PC-3 (cell line): ENCODE measurements around the gene S100A8. TPM values are rescaled to one million over a fixed set of nuclear protein-coding genes. Genes with fewer than 3 reads are reported as not detected.

Experiments
- ATAC-seq: fragments of 200-7000 bp; cut with Tn5 transposase; 2 replicates; pipeline ENCODE4 v1.9.1; 2020; ENCODE audit warnings: mild to moderate bottlenecking, moderate library complexity
- BruUV-seq: library from RNA; stranded (reverse); fragments of 400-500 nt; replicated peaks from 2 replicates; lab custom pipeline; 2021; lab: Mats Ljungman, UMichigan
- CTCF ChIA-PET: fragments of 300-600 bp; sonication (Branson Sonifier 250); formaldehyde crosslinking; loops from one replicate; lab custom pipeline; 2022; ENCODE audit warnings: antibody characterized with exemption; lab: Charles Lee
- POLR2A ChIA-PET: fragments of 300-600 bp; sonication (Branson Sonifier 250); formaldehyde crosslinking; loops from one replicate; lab custom pipeline; 2022; ENCODE audit warnings: antibody characterized with exemption; ENCODE audit not compliant: unreplicated experiment; lab: Charles Lee
- DNase-seq: peaks from one replicate; pipeline ENCODE4 v3.0.0-alpha.2; 2015
- H2AFZ ChIP-seq: fragments of 300-600 bp; sonication (generic); 2 replicates; pipeline ENCODE4 v1.6.0; 2016; ENCODE audit warnings: antibody characterized with exemption, low read length
- H3F3A ChIP-seq: fragments of 300-600 bp; sonication (generic); one replicate; pipeline ENCODE4 v1.6.0; 2017; ENCODE audit warnings: antibody characterized with exemption, low read length, control low read depth, mild to moderate bottlenecking; ENCODE audit not compliant: unreplicated experiment
- H3K27ac ChIP-seq: fragments of 300-600 bp; sonication (generic); 2 replicates; pipeline ENCODE4 v1.5.1; 2016; ENCODE audit warnings: mild to moderate bottlenecking, low read length
- H3K27me3 ChIP-seq: fragments of 300-600 bp; sonication (generic); 2 replicates; pipeline ENCODE4 v1.6.1; 2016; ENCODE audit warnings: low read length, mixed read lengths
- H3K36me3 ChIP-seq: fragments of 300-600 bp; sonication (generic); 2 replicates; pipeline ENCODE4 v1.6.1; 2016; ENCODE audit warnings: low read depth, mixed run types, low read length, mixed read lengths
- H3K4me1 ChIP-seq: fragments of 300-600 bp; sonication (generic); 2 replicates; pipeline ENCODE4 v1.5.1; 2016; ENCODE audit warnings: low read length; ENCODE audit not compliant: insufficient read depth
- H3K4me2 ChIP-seq: fragments of 300-600 bp; sonication (generic); 2 replicates; pipeline ENCODE4 v1.6.0; 2016; ENCODE audit warnings: low read length
- H3K4me3 ChIP-seq: fragments of 300-600 bp; sonication (generic); 2 replicates; pipeline ENCODE4 v1.5.1; 2016; ENCODE audit warnings: mild to moderate bottlenecking, low read length, mixed read lengths
- H3K79me2 ChIP-seq: fragments of 300-600 bp; sonication (generic); 2 replicates; pipeline ENCODE4 v1.6.1; 2017; ENCODE audit warnings: low read length, mixed read lengths
- H3K9ac ChIP-seq: fragments of 300-600 bp; sonication (generic); 2 replicates; pipeline ENCODE4 v1.6.0; 2016; ENCODE audit warnings: mild to moderate bottlenecking, low read length
- H3K9me2 ChIP-seq: fragments of 300-600 bp; sonication (generic); replicated peaks from 2 replicates; pipeline ENCODE4 v1.6.1; 2016; ENCODE audit warnings: mixed run types, low read length, mixed read lengths
- H3K9me3 ChIP-seq: fragments of 300-600 bp; sonication (generic); 2 replicates; pipeline ENCODE4 v1.6.1; 2016; ENCODE audit warnings: low read length, mixed read lengths
- H4K20me1 ChIP-seq: fragments of 300-600 bp; sonication (generic); 2 replicates; pipeline ENCODE4 v1.6.1; 2016; ENCODE audit warnings: low read length, mixed read lengths
- CTCF ChIP-seq: fragments of 300-600 bp; sonication (generic); conservative IDR thresholded peaks from 2 replicates; pipeline ENCODE4 v1.5.1; 2017; ENCODE audit warnings: antibody characterized with exemption, low read depth, mild to moderate bottlenecking, low read length
- EZH2 ChIP-seq: fragments of 300-600 bp; sonication (generic); IDR thresholded peaks from one replicate; pipeline ENCODE4 v1.6.1; 2017; ENCODE audit warnings: antibody characterized with exemption, mild to moderate bottlenecking, low read length; ENCODE audit not compliant: unreplicated experiment
- EZH2phosphoT487 ChIP-seq: fragments of 300-600 bp; sonication (generic); IDR thresholded peaks from 2 replicates; pipeline ENCODE4 v1.6.1; 2018; ENCODE audit warnings: mild to moderate bottlenecking, antibody characterized with exemption, low read length, borderline replicate concordance
- intact Hi-C: fragments of 100-400 bp; cut with micrococcal nuclease; formaldehyde crosslinking; loops from 2 replicates; pipeline ENCODE4 v1.9.0; 2023
- total RNA-seq: library from RNA; depleted of rRNA; stranded (reverse); fragments of >200 nt; gene quantifications from 2 replicates; pipeline ENCODE4 v1.2.3, GENCODE V29; 2014

Gene S100A8
- total RNA-seq, 1 experiment from 2014 or later, result 0.29 TPM

DNA sequence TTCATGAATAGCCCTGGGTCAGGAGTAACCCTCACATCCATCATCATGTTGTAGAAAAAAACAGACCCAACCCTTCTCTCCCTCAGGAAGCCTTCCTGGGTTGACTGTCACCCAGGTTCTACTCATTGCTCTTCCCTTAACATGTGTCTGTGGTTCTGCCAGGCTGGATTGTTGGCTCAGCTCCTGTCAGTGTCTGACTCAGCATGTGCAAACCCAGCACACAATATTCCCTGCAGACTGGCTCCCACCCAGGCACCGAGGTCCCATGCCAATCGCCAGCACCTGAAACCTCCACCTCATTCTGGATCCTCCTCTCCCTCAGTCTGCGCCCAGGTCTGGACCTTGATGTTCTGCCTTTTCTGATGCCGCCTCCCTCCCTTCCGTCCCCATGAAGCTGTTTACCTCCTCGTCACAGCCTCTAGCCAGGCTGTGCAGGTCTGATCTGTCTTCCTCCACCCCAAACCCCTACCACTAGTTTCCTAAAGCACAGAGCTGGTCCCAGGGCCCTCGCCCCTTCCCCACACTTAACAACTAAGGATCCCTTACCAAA, 4.3 kb upstream of the S100A8 start:
- TF ChIP-seq EZH2 (no peak), EZH2phosphoT487 (no peak), CTCF (no peak)
- no peaks in the 10 kb centered on the region for H3K36me3 ChIP-seq
- BruUV-seq, result no TSS peak
- ChIA-PET POLR2A (no interaction called here), CTCF (no interaction called here)
- no peaks in the 10 kb centered on the region for H3K9me3 ChIP-seq
- H3K27ac ChIP-seq, result no peak overlapping the region
- H4K20me1 ChIP-seq, result no peaks in the 10 kb centered on the region
- peaks cover 57% of the 10 kb centered on the region for H3K27me3 ChIP-seq
- H3K9me2 ChIP-seq, result no peaks in the 10 kb centered on the region
- intact Hi-C loops, result no loop called here
- peak overlapping the region; percentile 23 for H3K4me2 ChIP-seq
- no peak overlapping the region for H3K9ac ChIP-seq
- no peak overlapping the region for H3K4me3 ChIP-seq
- H3F3A ChIP-seq, result no peaks in the 10 kb centered on the region
- peaks cover 28% of the 10 kb centered on the region for H3K4me1 ChIP-seq
- ATAC-seq (peak; percentile 82), DNase-seq (peak; percentile 80)
- no peak overlapping the region for H2AFZ ChIP-seq
- no peaks in the 10 kb centered on the region for H3K79me2 ChIP-seq

DNA sequence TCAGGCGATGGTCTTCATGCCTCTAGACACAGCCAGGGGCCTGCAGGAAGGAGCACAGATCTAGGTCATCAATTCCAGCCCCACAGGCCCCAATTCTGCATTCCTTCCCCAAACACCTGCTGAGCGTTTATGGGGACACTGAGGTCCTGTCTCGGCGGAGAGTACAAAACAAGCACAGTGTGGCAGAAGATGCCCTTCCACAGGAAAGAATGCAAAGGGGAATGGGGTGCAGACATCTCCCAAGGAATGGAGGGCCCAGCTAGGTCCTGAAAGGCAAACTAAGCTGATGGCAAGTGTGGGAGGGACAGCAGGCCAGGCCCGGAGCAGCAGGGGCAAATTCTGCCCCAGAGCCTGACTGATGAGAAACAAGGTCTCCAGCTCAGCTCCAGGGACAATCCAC, 3.5 kb upstream of the S100A8 start:
- ChIA-PET POLR2A (no interaction called here), CTCF (no interaction called here)
- Histone ChIP-seq H3K4me1 (peaks cover 29% of the 10 kb centered on the region), H3K79me2 (no peaks in the 10 kb centered on the region), H3K9me3 (no peaks in the 10 kb centered on the region), H3K4me2 (no peak overlapping the region), H4K20me1 (no peaks in the 10 kb centered on the region), H3K9me2 (no peaks in the 10 kb centered on the region), H3K36me3 (no peaks in the 10 kb centered on the region), H3K4me3 (no peak overlapping the region), H3K27ac (no peak overlapping the region), H3F3A (no peaks in the 10 kb centered on the region), H2AFZ (no peak overlapping the region), H3K27me3 (peaks cover 52% of the 10 kb centered on the region), H3K9ac (no peak overlapping the region)
- TF ChIP-seq CTCF (no peak; the same call in 1 of the 2 replicates), EZH2phosphoT487 (no peak), EZH2 (no peak)
- ATAC-seq (no peak), DNase-seq (no peak)
- intact Hi-C loops, result no loop called here
- no TSS peak for BruUV-seq

GRCh38 chr1:153393926-153394325, 3.1 kb upstream of the S100A8 start:
- no peak for ATAC-seq
- no peak overlapping the region for H2AFZ ChIP-seq
- CTCF ChIA-PET, result no interaction called here
- H4K20me1 ChIP-seq, result no peaks in the 10 kb centered on the region
- no peaks in the 10 kb centered on the region for H3K36me3 ChIP-seq
- H3K27ac ChIP-seq, result no peak overlapping the region
- no peaks in the 10 kb centered on the region for H3K9me3 ChIP-seq
- no peak overlapping the region for H3K4me2 ChIP-seq
- no TSS peak for BruUV-seq
- no peak for TF ChIP-seq EZH2phosphoT487
- TF ChIP-seq CTCF, result peak; percentile 31; the same call in 1 of the 2 replicates
- DNase-seq, result no peak
- no peak overlapping the region for H3K9ac ChIP-seq
- H3K27me3 ChIP-seq, result peaks cover 47% of the 10 kb centered on the region
- no peak overlapping the region for H3K4me3 ChIP-seq
- H3K9me2 ChIP-seq, result no peaks in the 10 kb centered on the region
- intact Hi-C loops, result no loop called here
- no peaks in the 10 kb centered on the region for H3K79me2 ChIP-seq
- peaks cover 29% of the 10 kb centered on the region for H3K4me1 ChIP-seq
- no peaks in the 10 kb centered on the region for H3F3A ChIP-seq
- POLR2A ChIA-PET, result no interaction called here
